ENCODE data around the gene NOS1AP. TPM values are rescaled to one million over a fixed set of nuclear protein-coding genes. Genes with fewer than 3 reads are reported as not detected.
A peak's percentile ranks its signal among the peaks of the same experiment; 100 is the strongest.

The NOS1AP gene
- total and polyA plus RNA-seq, 9 of the 15 experiments (the other 6 are each of a cell fraction or from before 2014, with no cell fraction given) = 0.07 to 1.5 (median 0.22) TPM

DNA sequence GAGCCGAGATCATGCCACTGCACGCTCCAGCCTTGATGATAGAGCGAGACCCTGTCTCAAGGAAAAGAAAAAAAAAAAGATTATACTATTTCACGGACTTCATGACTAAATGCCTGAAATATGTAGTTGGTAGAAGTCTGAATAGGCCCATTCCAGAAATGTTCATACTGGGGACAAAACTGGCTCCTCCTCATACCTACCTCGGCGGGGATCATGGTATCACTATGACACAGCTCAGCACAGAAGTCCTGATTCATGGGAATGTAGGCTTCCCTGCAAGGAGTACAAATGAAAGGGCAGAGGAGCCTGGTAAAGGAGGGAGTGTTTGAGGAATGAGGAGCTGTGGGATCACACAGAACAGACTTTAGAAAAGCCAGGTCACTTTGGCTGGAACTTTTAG lies 302.1 kb downstream of the NOS1AP start:
- ATAC-seq (peak; percentile 6; the same call in 2 of the 3 replicates), FAIRE-seq (peak; percentile 51), DNase-seq (ENCODE audit: extremely low read depth in 1 of 4, low spot score in 3 of 4) (no peak)
- TF ChIP-seq RHOXF2B (CRISPR knock-in tag; conservative IDR thresholded peaks at IDR 0.05) (no peak), MCM5 (IDR thresholded peaks at IDR 0.05; ENCODE audit: low read depth) (no peak), ESRRB (CRISPR knock-in tag; IDR thresholded peaks at IDR 0.05; ENCODE audit: borderline replicate concordance) (no peak), NFE2 (IDR thresholded peaks at IDR 0.05; ENCODE audit: low read depth) (no peak), MYNN (IDR thresholded peaks at IDR 0.05) (no peak), MYNN (CRISPR knock-in tag; IDR thresholded peaks at IDR 0.05) (no peak), SMAD3 (CRISPR knock-in tag; conservative IDR thresholded peaks at IDR 0.05) (no peak), HNRNPK (IDR thresholded peaks at IDR 0.05; ENCODE audit: low read depth, low read length, poor library complexity, severe bottlenecking) (no peak), HOXB6 (CRISPR knock-in tag; IDR thresholded peaks at IDR 0.05; ENCODE audit: borderline replicate concordance) (no peak)
- TF ChIP-seq, protein P1, sequence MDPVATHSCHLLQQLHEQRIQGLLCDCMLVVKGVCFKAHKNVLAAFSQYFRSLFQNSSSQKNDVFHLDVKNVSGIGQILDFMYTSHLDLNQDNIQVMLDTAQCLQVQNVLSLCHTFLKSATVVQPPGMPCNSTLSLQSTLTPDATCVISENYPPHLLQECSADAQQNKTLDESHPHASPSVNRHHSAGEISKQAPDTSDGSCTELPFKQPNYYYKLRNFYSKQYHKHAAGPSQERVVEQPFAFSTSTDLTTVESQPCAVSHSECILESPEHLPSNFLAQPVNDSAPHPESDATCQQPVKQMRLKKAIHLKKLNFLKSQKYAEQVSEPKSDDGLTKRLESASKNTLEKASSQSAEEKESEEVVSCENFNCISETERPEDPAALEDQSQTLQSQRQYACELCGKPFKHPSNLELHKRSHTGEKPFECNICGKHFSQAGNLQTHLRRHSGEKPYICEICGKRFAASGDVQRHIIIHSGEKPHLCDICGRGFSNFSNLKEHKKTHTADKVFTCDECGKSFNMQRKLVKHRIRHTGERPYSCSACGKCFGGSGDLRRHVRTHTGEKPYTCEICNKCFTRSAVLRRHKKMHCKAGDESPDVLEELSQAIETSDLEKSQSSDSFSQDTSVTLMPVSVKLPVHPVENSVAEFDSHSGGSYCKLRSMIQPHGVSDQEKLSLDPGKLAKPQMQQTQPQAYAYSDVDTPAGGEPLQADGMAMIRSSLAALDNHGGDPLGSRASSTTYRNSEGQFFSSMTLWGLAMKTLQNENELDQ (CRISPR knock-in tag; IDR thresholded peaks at IDR 0.05; ENCODE audit: borderline replicate concordance) = no peak
- H3K4me3 ChIP-seq = no peak overlapping the region
- CTCF ChIA-PET (ENCODE audit: low intra/inter-chr PET ratio) = no interaction called here
- peak overlapping the region; percentile 71 for H2AFZ ChIP-seq (ENCODE audit: low read depth, low read length)
- no peaks in the 10 kb centered on the region for H3K79me2 ChIP-seq (ENCODE audit: control insufficient read depth, insufficient read depth, low read length)
- no peaks in the 10 kb centered on the region for H3K9me3 ChIP-seq (replicated peaks; ENCODE audit: control insufficient read depth, insufficient read depth, low read depth, low read length)
- no peaks in the 10 kb centered on the region for H4K20me1 ChIP-seq (replicated peaks; ENCODE audit: control insufficient read depth, insufficient read depth, low read length)
- peak overlapping the region; percentile 13; the same call in 1 of the 3 replicates for H3K27ac ChIP-seq (ENCODE audit: extremely low read depth, low read depth, low read length)
- 62% methylated on average over 6 of the region's 6 CpGs for WGBS (ENCODE audit: insufficient coverage, low coverage, missing lambda C conversion rate)
- H3K27me3 ChIP-seq (ENCODE audit: control insufficient read depth in 2 of 2, insufficient read depth in 2 of 2, low read length in 2 of 2) = no peaks in the 10 kb centered on the region
- no TSS peak for BruUV-seq (replicated peaks)
- no peaks in the 10 kb centered on the region for H3K9me1 ChIP-seq (ENCODE audit: control insufficient read depth, insufficient read depth, low read length)
- peak overlapping the region in 1 of 2 experiments; percentile 33; a peak in 1 of 4 replicates for H3K9ac ChIP-seq (ENCODE audit: insufficient read depth in 1 of 2, low read depth in 2 of 2, low read length in 2 of 2)
- POLR2A ChIA-PET = interaction anchor here (0.6 to 1.5 kb wide), 4 partner anchors 12 to 296 kb away, joined by 3 to 6 read pairs (median 3); no protein-coding TSS in a partner anchor
- no peaks in the 10 kb centered on the region for H3K36me3 ChIP-seq (ENCODE audit: control insufficient read depth, insufficient read depth, low read length)
- peaks cover 28 to 44% of the 10 kb centered on the region in 2 experiments for H3K4me1 ChIP-seq (replicated peaks in 1 of 2; ENCODE audit: control insufficient read depth in 2 of 2, insufficient read depth in 2 of 2, low read length in 2 of 2)
- H3K4me2 ChIP-seq (ENCODE audit: insufficient read depth, low read length) = peak overlapping the region; percentile 21; the same call in 1 of the 2 replicates
- in situ Hi-C loops (cut with MboI) (no loop called here), intact Hi-C loops (cut with micrococcal nuclease) (loop anchor here (2.0 to 5.0 kb wide), 2 partner anchors 15 to 314 kb away; no protein-coding TSS in a partner anchor)
